CD4-positive, alpha-beta T cell treated with Interleukin-1 beta for 1 hour (primary cell): ENCODE data around the gene GUCA2A.

ENCODE experiments used
- DNase-seq, 2 donors: peaks; one replicate each; pipeline ENCODE4 v3.0.0-alpha.2; 2020 to 2022

The GUCA2A gene

GRCh38 chr1:42176902-42177519 is 12.5 kb upstream of the GUCA2A start:
- DNase-seq = peak in 1 of 2 donors; percentile 40

- no peak for DNase-seq
Observed at GRCh38 chr1:42175314-42176054, 10.9 kb upstream of the GUCA2A start.

GRCh38 chr1:42173961-42174735 is 9.6 kb upstream of the GUCA2A start:
- DNase-seq = no peak

- peak; percentile 53 to 61 for DNase-seq
Observed at GRCh38 chr1:42173155-42173933, 8.8 kb upstream of the GUCA2A start.

GRCh38 chr1:42172381-42173133 is 8.0 kb upstream of the GUCA2A start:
- DNase-seq = no peak

GRCh38 chr1:42171679-42172266 is 7.2 kb upstream of the GUCA2A start:
- DNase-seq = no peak

- DNase-seq = no peak
Observed at GRCh38 chr1:42170779-42171621, 6.5 kb upstream of the GUCA2A start.

GRCh38 chr1:42168763-42169162 is 4.2 kb upstream of the GUCA2A start:
- no peak for DNase-seq

GRCh38 chr1:42168391-42168670 is 3.8 kb upstream of the GUCA2A start:
- DNase-seq = no peak

GRCh38 chr1:42167611-42168390 is 3.3 kb upstream of the GUCA2A start:
- DNase-seq = no peak

- no peak for DNase-seq
Observed at GRCh38 chr1:42165511-42166210, 1.1 kb upstream of the GUCA2A start.

GRCh38 chr1:42163536-42164503 is 725 bp downstream of the GUCA2A start:
- DNase-seq = no peak

GRCh38 chr1:42163114-42163513 is 1.4 kb downstream of the GUCA2A start:
- DNase-seq = no peak

GRCh38 chr1:42162181-42162580 is 2.4 kb downstream of the GUCA2A start:
- no peak for DNase-seq

GRCh38 chr1:42158189-42158588 is 6.4 kb downstream of the GUCA2A start:
- no peak for DNase-seq

GRCh38 chr1:42157667-42158066 is 6.9 kb downstream of the GUCA2A start:
- peak in 1 of 2 donors; percentile 14 for DNase-seq

GRCh38 chr1:42155362-42155761 is 9.2 kb downstream of the GUCA2A start:
- no peak for DNase-seq

GRCh38 chr1:42154685-42155084 is 9.9 kb downstream of the GUCA2A start:
- DNase-seq = no peak
